Muscle of leg (tissue), 11 donors: Measurements from ENCODE around the gene PLA2G4E. TPM values are rescaled to one million over a fixed set of nuclear protein-coding genes. Genes with fewer than 3 reads are reported as not detected.

Experiments used
- DNase-seq: peaks from one replicate; pipeline ENCODE4 v3.0.0; 2013
- H3K27ac ChIP-seq: one replicate; pipeline ENCODE4 v1.5.1; 2013; ENCODE audit warnings: mild to moderate bottlenecking, low read length, control low read depth
- H3K27me3 ChIP-seq: one replicate; pipeline ENCODE4 v1.6.1; 2013; ENCODE audit warnings: low read length; ENCODE audit not compliant: control insufficient read depth, insufficient read depth
- H3K36me3 ChIP-seq: one replicate; pipeline ENCODE4 v1.6.1; 2013; ENCODE audit warnings: low read length; ENCODE audit not compliant: control insufficient read depth, insufficient read depth
- H3K4me1 ChIP-seq: one replicate; pipeline ENCODE4 v1.6.1; 2013; ENCODE audit warnings: low read length; ENCODE audit not compliant: control insufficient read depth, insufficient read depth
- H3K4me3 ChIP-seq: one replicate; pipeline ENCODE4 v1.5.1; 2013; ENCODE audit warnings: low read length, control low read depth
- H3K9me3 ChIP-seq: replicated peaks from 2 replicates; pipeline ENCODE4 v1.6.1; 2013; ENCODE audit warnings: low read depth, low read length; ENCODE audit not compliant: control insufficient read depth
- WGBS: methylation state at CpG from one replicate; pipeline ENCODE4 v1.1.5; 2013; ENCODE audit warnings: missing lambda C conversion rate; ENCODE audit not compliant: insufficient coverage; 5-methylcytosine and 5-hydroxymethylcytosine counted together
- polyA plus RNA-seq, 8 donors: library from polyadenylated mRNA; unstranded; fragments of 120-200 nt; gene quantifications; one replicate each; pipeline versions ENCODE4 v1.2.1 to v1.2.3, GENCODE V29; 2013; ENCODE audit warnings: inconsistent platforms in 1 of 8, low replicate concordance in 1 of 8; ENCODE audit not compliant: insufficient read length in 8 of 8, insufficient read depth in 1 of 8
- total RNA-seq: library from RNA; stranded (reverse); fragments of 120-200 nt; gene quantifications from one replicate; pipeline ENCODE4 v1.2.4, GENCODE V29; 2013

Gene PLA2G4E
- total and polyA plus RNA-seq, 9 donors, result 0.44 to 2.3 (median 1.0) TPM

GRCh38 chr15:42036966-42037365 is 16.1 kb upstream of the PLA2G4E start:
- no peaks in the 10 kb centered on the region for H3K36me3 ChIP-seq
- H3K4me3 ChIP-seq, result no peak overlapping the region
- DNase-seq, result no peak
- H3K27me3 ChIP-seq, result no peaks in the 10 kb centered on the region
- 93% methylated on average over 8 of the region's 9 CpGs for WGBS
- no peaks in the 10 kb centered on the region for H3K4me1 ChIP-seq
- H3K27ac ChIP-seq, result no peak overlapping the region
- H3K9me3 ChIP-seq, result no peaks in the 10 kb centered on the region

DNA sequence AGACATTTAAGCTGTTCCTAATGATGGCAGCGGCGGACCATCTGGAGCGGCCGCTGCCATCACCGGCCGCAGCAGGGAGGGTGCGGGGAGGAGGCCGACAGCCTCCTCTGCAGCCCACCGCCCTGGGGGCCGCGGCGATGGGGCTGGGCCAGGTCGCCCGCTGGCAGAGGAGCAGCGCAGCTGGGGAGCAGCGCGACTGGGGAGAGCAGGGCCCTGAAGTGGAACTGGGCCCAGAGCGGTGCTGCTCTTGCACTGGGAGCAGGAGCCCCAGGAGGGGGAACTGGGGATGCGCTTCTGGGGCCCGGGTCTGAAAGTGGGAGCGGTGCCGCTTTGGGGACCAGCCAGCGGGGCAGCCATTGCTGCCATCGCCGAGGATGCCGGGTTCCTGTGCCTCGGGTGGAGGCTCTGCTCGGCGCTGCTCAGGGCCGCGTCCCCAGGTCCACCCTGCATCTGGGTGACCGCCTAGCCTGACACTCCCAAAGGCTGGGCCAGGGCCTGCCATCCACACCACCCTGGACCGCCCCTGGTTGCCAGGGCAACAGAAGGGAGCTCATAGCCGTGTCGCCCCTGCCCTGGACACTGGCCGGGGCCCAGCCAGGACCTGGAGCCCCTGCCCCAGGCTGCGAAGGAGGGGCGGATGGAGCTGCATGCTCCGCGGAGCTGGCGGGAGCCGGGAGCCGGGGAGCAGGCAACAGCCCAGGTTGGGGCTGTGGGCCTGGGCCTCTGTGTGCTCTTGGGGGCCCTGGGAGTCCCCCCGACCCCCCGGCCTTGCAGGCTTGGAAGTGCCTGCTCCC is 15.5 kb upstream of the PLA2G4E start:
- Histone ChIP-seq H3K27me3 (no peaks in the 10 kb centered on the region), H3K27ac (no peak overlapping the region), H3K36me3 (no peaks in the 10 kb centered on the region), H3K9me3 (no peaks in the 10 kb centered on the region), H3K4me1 (no peaks in the 10 kb centered on the region), H3K4me3 (no peak overlapping the region)
- WGBS, result 75% methylated on average over 45 of the region's 45 CpGs
- DNase-seq, result no peak

GRCh38 chr15:42035435-42035761 is 14.6 kb upstream of the PLA2G4E start:
- Histone ChIP-seq H3K27ac (no peak overlapping the region), H3K27me3 (no peaks in the 10 kb centered on the region), H3K9me3 (no peaks in the 10 kb centered on the region), H3K4me1 (no peaks in the 10 kb centered on the region), H3K4me3 (no peak overlapping the region), H3K36me3 (no peaks in the 10 kb centered on the region)
- DNase-seq, result no peak
- WGBS, result 42% methylated on average over 2 of the region's 3 CpGs

DNA sequence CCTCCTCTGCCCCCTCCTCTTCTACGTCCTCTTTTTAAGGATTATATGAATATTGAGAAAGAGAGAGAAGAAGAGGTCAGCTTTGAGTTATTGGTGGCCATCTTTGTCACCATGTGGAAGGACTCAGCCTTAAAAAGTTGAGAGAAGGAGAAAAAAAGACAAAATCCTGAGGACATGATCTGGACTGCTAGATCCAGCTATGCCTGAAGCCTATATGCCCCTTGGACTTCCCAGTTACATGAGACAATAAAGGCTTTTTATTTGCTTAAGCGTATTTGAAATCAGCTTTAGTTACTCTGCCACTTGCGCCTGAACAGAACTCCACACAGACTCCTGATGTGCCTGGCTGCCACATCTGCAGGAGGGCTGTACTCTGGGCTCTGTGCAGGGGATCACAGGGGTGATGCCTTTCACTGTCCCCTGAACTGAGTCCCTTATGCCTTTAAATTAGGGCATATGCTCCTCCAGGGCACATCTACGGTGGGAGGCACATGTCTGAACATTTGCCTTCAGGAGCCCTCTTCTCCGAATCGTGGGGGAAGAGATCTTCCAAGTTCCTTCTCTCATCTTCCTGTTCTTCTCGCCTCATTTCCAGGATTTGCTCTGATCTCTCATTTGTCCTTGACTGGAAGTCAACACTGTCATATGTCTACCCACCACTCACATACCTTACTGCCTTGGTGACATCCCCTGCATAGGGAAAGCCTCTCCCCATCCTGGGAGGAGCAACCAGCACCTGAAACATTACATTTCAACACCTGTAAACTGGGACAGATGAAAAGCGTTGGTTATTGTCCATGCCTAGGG is 14.0 kb upstream of the PLA2G4E start:
- Histone ChIP-seq H3K27ac (no peak overlapping the region), H3K9me3 (no peaks in the 10 kb centered on the region), H3K4me1 (no peaks in the 10 kb centered on the region), H3K27me3 (no peaks in the 10 kb centered on the region), H3K4me3 (no peak overlapping the region), H3K36me3 (no peaks in the 10 kb centered on the region)
- DNase-seq, result no peak
- WGBS, result 72% methylated on average over 7 of the region's 8 CpGs

DNA sequence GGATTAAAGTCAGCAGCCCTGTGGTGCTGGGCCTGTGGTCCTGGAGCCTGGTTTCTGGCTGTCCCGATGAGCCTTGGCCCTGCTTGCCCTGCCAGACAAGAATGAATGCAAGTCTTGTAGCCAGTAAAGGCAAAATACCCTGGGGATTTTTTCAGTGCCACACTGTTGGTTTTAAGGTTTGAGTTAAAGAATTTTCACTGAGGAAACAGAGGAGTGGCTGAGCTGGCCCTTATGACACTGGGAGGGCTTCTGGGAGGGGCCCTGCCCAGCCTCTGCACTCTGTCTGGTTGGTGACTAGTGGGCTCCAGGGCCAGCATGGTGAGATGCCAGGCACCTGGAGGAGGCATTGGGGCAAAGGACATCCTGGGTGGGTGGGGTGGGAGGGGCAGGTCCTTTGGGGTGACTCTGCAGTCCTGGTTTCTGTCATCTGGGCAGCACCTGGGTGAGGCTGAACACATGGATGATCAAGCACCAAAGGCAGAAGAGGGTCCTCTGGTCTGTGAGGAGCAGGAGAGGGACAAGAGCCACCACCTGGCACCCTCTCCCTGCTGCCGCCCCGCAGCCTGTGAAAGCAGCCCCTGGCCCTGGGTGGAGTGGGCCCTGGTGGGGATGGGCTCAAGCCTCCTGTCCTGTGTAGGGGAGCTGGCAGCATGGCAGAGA is 12.5 kb upstream of the PLA2G4E start:
- H3K27ac ChIP-seq, result no peak overlapping the region
- DNase-seq, result no peak
- H3K36me3 ChIP-seq, result no peaks in the 10 kb centered on the region
- H3K4me3 ChIP-seq, result no peak overlapping the region
- no peaks in the 10 kb centered on the region for H3K4me1 ChIP-seq
- no peaks in the 10 kb centered on the region for H3K9me3 ChIP-seq
- WGBS, result 87% methylated on average over 1 of the region's 3 CpGs
- no peaks in the 10 kb centered on the region for H3K27me3 ChIP-seq

DNA sequence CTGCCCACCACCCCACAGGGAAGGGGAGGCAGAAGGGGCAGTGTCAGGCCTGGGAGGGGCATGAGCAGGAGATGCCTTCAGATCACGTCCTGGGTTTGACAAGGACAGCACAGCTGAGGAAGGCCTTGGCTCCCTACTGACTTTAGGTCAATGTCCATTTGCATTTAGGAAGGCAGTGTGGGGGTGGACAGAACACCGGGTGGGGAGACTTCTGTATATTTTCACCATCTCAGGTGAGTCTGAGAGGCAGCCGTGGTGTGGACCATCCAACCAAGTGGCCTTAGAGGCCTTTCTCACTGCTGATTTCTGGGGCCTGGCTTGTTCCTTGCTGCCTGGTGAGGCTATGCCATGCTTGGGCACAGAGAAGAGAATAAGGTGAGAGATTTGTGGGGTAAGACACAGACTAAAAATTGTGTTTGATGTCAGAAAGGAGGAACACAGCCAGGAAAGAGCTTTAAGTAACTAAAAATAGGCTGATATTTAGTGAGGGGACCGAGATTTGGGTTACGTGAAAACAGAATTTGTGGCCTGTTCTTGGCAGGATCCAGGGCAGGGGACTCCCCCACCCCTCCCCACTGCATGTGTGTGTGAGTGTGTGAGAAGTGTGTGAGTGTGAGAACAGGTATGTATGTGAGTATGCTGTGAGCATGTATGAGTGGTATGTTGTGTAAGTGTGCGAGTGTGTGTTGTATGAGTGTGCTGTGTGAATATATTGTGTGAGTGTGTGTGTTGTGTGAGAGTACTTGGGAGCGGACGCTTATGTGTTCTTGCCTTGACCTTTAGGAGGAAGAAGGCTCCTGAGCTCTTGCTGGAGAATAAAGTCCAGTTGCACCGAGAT is 11.8 kb upstream of the PLA2G4E start:
- Histone ChIP-seq H3K27ac (no peak overlapping the region), H3K36me3 (no peaks in the 10 kb centered on the region), H3K27me3 (peaks cover under 1% of the 10 kb centered on the region), H3K4me3 (no peak overlapping the region), H3K9me3 (no peaks in the 10 kb centered on the region), H3K4me1 (no peaks in the 10 kb centered on the region)
- WGBS, result 80% methylated on average over 4 of the region's 9 CpGs
- DNase-seq, result no peak

DNA sequence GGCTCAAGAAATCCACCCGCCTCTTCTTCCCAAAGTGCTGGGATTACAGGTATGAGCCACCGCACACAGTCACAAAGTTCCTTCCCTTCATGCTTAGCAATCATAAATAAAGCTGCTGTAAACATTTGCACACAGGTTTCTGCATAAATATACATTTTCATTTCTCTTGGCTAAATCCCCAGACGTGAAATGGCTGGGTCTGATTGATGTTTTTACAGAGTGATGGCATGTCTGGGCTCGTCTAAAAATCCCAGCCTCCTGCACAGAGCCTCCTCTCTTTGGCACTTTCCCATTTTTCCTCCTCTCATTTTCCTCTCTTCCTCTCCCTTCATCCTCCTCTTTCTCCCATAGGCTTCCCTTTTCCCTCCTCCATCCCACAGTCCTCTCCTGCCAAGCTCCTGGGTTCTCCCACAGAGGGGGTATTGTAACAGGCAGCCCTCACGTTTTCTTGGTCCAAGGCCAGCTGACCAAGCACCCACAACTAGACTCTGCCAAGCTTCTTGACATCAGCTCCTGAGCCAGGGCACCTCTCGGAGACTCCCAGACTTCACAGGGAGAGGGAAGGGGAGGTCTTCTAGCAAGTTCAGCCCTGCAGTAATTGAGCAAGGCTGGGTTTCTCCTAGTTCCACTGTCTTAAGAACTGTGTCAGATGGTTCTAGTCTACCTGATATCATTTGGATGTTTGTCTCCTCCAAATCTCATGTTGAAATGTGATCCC is 10.5 kb upstream of the PLA2G4E start:
- H3K4me3 ChIP-seq, result no peak overlapping the region
- peaks cover 3% of the 10 kb centered on the region for H3K27me3 ChIP-seq
- no peak overlapping the region for H3K27ac ChIP-seq
- H3K9me3 ChIP-seq, result no peaks in the 10 kb centered on the region
- no peaks in the 10 kb centered on the region for H3K4me1 ChIP-seq
- WGBS, result 83% methylated on average over 2 of the region's 6 CpGs
- no peak for DNase-seq
- H3K36me3 ChIP-seq, result no peaks in the 10 kb centered on the region

GRCh38 chr15:42027521-42027920 is 6.7 kb upstream of the PLA2G4E start:
- H3K4me3 ChIP-seq, result no peak overlapping the region
- H3K9me3 ChIP-seq, result peaks cover 2% of the 10 kb centered on the region
- no peak for DNase-seq
- peaks cover 4% of the 10 kb centered on the region for H3K4me1 ChIP-seq
- no peaks in the 10 kb centered on the region for H3K36me3 ChIP-seq
- 90% methylated on average over 7 of the region's 7 CpGs for WGBS
- peaks cover 3% of the 10 kb centered on the region for H3K27me3 ChIP-seq
- no peak overlapping the region for H3K27ac ChIP-seq

DNA sequence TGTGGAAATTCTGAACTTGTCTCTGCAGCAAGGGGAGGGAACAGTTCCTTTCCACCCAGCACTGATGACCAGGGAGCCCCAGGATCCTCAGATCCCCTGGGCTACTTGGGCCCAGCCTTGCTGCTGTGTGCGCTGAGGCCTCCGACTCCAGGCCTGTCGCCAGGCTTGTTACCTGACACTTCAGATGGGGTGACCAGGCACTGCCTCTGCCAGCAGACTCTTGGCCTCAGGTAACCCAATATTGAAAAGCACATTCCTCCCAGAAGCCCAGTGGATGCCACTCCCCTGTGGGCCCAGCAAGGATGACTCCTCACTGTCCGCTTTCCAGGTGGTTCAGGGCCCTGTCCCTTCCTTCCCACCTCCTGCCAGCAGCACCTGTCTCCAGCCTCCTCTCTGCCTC is 3.5 kb upstream of the PLA2G4E start:
- Histone ChIP-seq H3K4me3 (no peak overlapping the region), H3K27me3 (peaks cover 3% of the 10 kb centered on the region), H3K27ac (no peak overlapping the region), H3K9me3 (peaks cover 7% of the 10 kb centered on the region), H3K4me1 (peaks cover 9% of the 10 kb centered on the region), H3K36me3 (no peaks in the 10 kb centered on the region)
- peak; percentile 37 for DNase-seq
- 75% methylated on average over 4 of the region's 4 CpGs for WGBS
